Stomach (tissue), 4 donors: ENCODE results near the gene RNF175.

Experiments used
- CTCF ChIP-seq, 7 experiments: fragments of 450-650 bp in 4 of 7; fragments of 200-600 bp in 3 of 7; sonication (generic) in 3 of 7; IDR thresholded peaks; one replicate each; pipeline ENCODE4 v1.5.1; 2016 to 2019; ENCODE audit warnings: antibody characterized with exemption in 7 of 7, control low read depth in 2 of 7, mild to moderate bottlenecking in 1 of 7
- POLR2A ChIP-seq, 4 donors: fragments of 450-650 bp; IDR thresholded peaks; one replicate each; pipeline ENCODE4 v1.6.1; 2016; ENCODE audit warnings: antibody characterized with exemption in 4 of 4, control low read depth in 2 of 4, mild to moderate bottlenecking in 1 of 4, moderate library complexity in 1 of 4

DNA sequence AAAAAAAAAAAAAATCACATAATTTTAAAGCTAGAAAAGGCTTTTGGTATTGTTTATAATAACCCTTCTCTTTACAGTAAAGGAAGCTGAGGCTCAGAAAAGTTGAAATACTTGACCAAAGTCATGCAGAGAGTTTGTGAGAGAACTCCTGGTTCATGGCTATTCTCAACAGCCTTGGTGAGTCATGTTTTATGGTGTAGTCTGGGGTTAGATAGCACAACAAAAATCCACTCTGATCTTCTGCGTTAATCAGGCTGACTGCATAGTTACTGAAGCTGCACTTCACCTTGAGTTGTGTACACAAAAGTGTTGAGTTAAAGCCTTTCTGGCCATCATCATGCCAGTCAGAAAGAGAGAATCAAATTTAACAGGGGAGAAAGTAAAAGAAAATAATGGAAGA is 48.4 kb upstream of the RNF175 start:
- TF ChIP-seq CTCF (IDR thresholded peaks at IDR 0.05) (no peak), POLR2A (IDR thresholded peaks at IDR 0.05) (no peak)
